ENCODE data around the gene CDC42SE2.

Gene CDC42SE2

DNA sequence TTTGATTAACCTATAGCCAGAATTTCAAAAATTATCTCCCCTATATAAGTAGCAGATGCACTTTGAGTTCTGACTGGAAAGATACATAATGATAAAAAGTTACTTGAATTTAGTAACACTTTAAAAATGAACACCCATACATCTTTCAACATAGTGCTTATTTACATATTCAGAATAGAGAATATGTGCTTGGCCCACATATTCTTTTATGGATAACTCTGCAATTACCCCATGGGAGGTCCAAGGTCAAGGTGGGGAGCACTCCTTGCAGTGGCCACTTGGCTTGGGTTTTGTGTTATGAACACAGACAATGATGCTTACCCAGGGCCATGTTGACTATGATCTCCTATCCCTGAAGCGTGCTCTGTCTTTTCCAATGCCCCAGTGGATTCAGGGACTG is 169.3 kb downstream of the CDC42SE2 start:
- DNase-seq (ENCODE audit: low read depth, low spot score): no peak

DNA sequence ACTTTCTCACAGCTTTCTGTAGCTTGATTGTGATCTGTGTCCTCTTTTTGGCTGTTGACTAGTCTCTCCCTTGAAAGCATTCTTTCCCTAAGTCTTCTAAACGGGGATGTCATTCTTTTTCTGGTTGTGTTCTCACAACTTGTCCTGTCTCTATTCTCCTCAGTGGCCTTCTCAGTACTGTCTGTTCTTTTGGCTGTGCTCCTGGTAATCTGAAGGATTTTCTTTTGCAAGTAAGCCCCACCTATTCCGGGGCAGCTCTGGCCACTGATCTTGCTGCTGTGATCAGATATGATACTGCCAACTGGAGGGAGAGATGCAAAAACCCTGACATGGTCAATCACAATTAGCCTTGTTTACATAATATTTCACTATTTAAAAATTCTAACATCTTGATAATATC is 172.2 kb downstream of the CDC42SE2 start:
- DNase-seq (ENCODE audit: low read depth, low spot score): no peak

DNA sequence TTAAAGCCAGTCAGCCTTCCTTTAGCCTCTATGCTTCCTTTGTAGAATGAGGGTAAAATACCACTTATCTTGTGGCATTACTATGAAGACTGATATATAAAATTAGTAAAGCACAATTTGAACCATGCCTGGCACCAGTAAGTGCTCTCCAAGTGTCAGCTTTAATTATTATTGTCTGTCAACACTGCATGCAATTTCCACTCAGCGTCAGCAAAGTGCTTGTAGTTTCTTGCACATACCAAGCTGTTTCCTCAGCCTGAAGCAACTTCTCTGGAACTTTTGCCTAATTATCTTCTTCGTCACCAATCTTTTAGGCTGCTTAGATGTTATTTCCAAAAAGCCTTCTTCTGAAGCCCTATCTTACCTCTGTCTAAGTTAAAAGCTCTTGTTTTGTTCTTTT is 177.3 kb downstream of the CDC42SE2 start:
- no peak for DNase-seq (ENCODE audit: low read depth, low spot score)

All from activated CD4-positive, CD25-positive, alpha-beta regulatory T cell treated with anti-CD3 and anti-CD28 coated beads, Interleukin-2, amount 50 U/mL, for 16 hours (primary cell).